PC-3 (cell line): Measurements from ENCODE around the gene GADD45B. TPM values are rescaled to one million over a fixed set of nuclear protein-coding genes. Genes with fewer than 3 reads are reported as not detected.
"Not testable (repeated sequence)": the region's sequence is repeated elsewhere in the genome, so short reads cannot be mapped to it uniquely, and the experiment has no call there.

Experiments used
- ATAC-seq: fragments of 200-7000 bp; cut with Tn5 transposase; 2 replicates; pipeline ENCODE4 v1.9.1; 2020; ENCODE audit warnings: mild to moderate bottlenecking, moderate library complexity
- BruUV-seq: library from RNA; stranded (reverse); fragments of 400-500 nt; replicated peaks from 2 replicates; lab custom pipeline; 2021; lab: Mats Ljungman, UMichigan
- CTCF ChIA-PET: fragments of 300-600 bp; sonication (Branson Sonifier 250); formaldehyde crosslinking; loops from one replicate; lab custom pipeline; 2022; ENCODE audit warnings: antibody characterized with exemption; lab: Charles Lee
- POLR2A ChIA-PET: fragments of 300-600 bp; sonication (Branson Sonifier 250); formaldehyde crosslinking; loops from one replicate; lab custom pipeline; 2022; ENCODE audit warnings: antibody characterized with exemption; ENCODE audit not compliant: unreplicated experiment; lab: Charles Lee
- DNase-seq: peaks from one replicate; pipeline ENCODE4 v3.0.0-alpha.2; 2015
- H2AFZ ChIP-seq: fragments of 300-600 bp; sonication (generic); 2 replicates; pipeline ENCODE4 v1.6.0; 2016; ENCODE audit warnings: antibody characterized with exemption, low read length
- H3F3A ChIP-seq: fragments of 300-600 bp; sonication (generic); one replicate; pipeline ENCODE4 v1.6.0; 2017; ENCODE audit warnings: antibody characterized with exemption, low read length, control low read depth, mild to moderate bottlenecking; ENCODE audit not compliant: unreplicated experiment
- H3K27ac ChIP-seq: fragments of 300-600 bp; sonication (generic); 2 replicates; pipeline ENCODE4 v1.5.1; 2016; ENCODE audit warnings: mild to moderate bottlenecking, low read length
- H3K27me3 ChIP-seq: fragments of 300-600 bp; sonication (generic); 2 replicates; pipeline ENCODE4 v1.6.1; 2016; ENCODE audit warnings: low read length, mixed read lengths
- H3K36me3 ChIP-seq: fragments of 300-600 bp; sonication (generic); 2 replicates; pipeline ENCODE4 v1.6.1; 2016; ENCODE audit warnings: low read depth, mixed run types, low read length, mixed read lengths
- H3K4me1 ChIP-seq: fragments of 300-600 bp; sonication (generic); 2 replicates; pipeline ENCODE4 v1.5.1; 2016; ENCODE audit warnings: low read length; ENCODE audit not compliant: insufficient read depth
- H3K4me2 ChIP-seq: fragments of 300-600 bp; sonication (generic); 2 replicates; pipeline ENCODE4 v1.6.0; 2016; ENCODE audit warnings: low read length
- H3K4me3 ChIP-seq: fragments of 300-600 bp; sonication (generic); 2 replicates; pipeline ENCODE4 v1.5.1; 2016; ENCODE audit warnings: mild to moderate bottlenecking, low read length, mixed read lengths
- H3K79me2 ChIP-seq: fragments of 300-600 bp; sonication (generic); 2 replicates; pipeline ENCODE4 v1.6.1; 2017; ENCODE audit warnings: low read length, mixed read lengths
- H3K9ac ChIP-seq: fragments of 300-600 bp; sonication (generic); 2 replicates; pipeline ENCODE4 v1.6.0; 2016; ENCODE audit warnings: mild to moderate bottlenecking, low read length
- H3K9me2 ChIP-seq: fragments of 300-600 bp; sonication (generic); replicated peaks from 2 replicates; pipeline ENCODE4 v1.6.1; 2016; ENCODE audit warnings: mixed run types, low read length, mixed read lengths
- H3K9me3 ChIP-seq: fragments of 300-600 bp; sonication (generic); 2 replicates; pipeline ENCODE4 v1.6.1; 2016; ENCODE audit warnings: low read length, mixed read lengths
- H4K20me1 ChIP-seq: fragments of 300-600 bp; sonication (generic); 2 replicates; pipeline ENCODE4 v1.6.1; 2016; ENCODE audit warnings: low read length, mixed read lengths
- EZH2 ChIP-seq: fragments of 300-600 bp; sonication (generic); IDR thresholded peaks from one replicate; pipeline ENCODE4 v1.6.1; 2017; ENCODE audit warnings: antibody characterized with exemption, mild to moderate bottlenecking, low read length; ENCODE audit not compliant: unreplicated experiment
- EZH2phosphoT487 ChIP-seq: fragments of 300-600 bp; sonication (generic); IDR thresholded peaks from 2 replicates; pipeline ENCODE4 v1.6.1; 2018; ENCODE audit warnings: mild to moderate bottlenecking, antibody characterized with exemption, low read length, borderline replicate concordance
- intact Hi-C: fragments of 100-400 bp; cut with micrococcal nuclease; formaldehyde crosslinking; loops from 2 replicates; pipeline ENCODE4 v1.9.0; 2023
- total RNA-seq: library from RNA; depleted of rRNA; stranded (reverse); fragments of >200 nt; gene quantifications from 2 replicates; pipeline ENCODE4 v1.2.3, GENCODE V29; 2014
- TF ChIP-seq, protein P1 (sequence below): fragments of 300-600 bp; sonication (generic); conservative IDR thresholded peaks from 2 replicates; pipeline ENCODE4 v1.5.1; 2017; ENCODE audit warnings: antibody characterized with exemption, low read depth, mild to moderate bottlenecking, low read length

GADD45B gene
- total RNA-seq, 1 experiment from 2014 or later = 137 TPM

DNA sequence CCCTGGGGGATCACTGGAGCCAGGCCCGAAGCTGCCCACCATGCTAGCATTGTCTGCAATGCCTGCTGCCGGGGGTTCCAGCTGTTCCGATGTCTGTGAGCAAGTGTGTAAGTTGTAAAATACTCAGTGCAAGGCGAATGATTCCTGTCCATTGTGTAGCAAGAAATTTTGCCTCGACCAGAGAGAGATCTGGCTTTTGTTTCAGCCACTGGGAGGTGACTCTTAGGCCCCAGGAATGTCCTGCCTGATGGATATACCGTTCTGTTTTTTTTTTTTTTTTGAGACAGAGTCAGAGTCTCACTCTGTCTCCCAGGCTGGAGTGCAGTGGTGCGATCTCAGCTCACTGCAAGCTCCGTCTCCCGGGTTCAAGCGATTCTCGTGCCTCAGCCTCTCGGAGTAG is 7.3 kb upstream of the GADD45B start:
- H3K4me3 ChIP-seq = no peak overlapping the region
- no peak overlapping the region for H3K9ac ChIP-seq
- ChIA-PET CTCF (no interaction called here), POLR2A (no interaction called here)
- H3K36me3 ChIP-seq = no peaks in the 10 kb centered on the region
- H3K4me1 ChIP-seq = peaks cover 15% of the 10 kb centered on the region
- no peaks in the 10 kb centered on the region for H3F3A ChIP-seq
- H3K27ac ChIP-seq = peak overlapping the region; percentile 81; the same call in 1 of the 2 replicates
- no peaks in the 10 kb centered on the region for H3K9me3 ChIP-seq
- intact Hi-C loops = no loop called here
- BruUV-seq = no TSS peak
- H2AFZ ChIP-seq = no peak overlapping the region
- no peaks in the 10 kb centered on the region for H4K20me1 ChIP-seq
- H3K27me3 ChIP-seq = no peaks in the 10 kb centered on the region
- H3K79me2 ChIP-seq = no peaks in the 10 kb centered on the region
- ATAC-seq (no peak), DNase-seq (no peak)
- no peak overlapping the region for H3K4me2 ChIP-seq
- TF ChIP-seq, protein P1, sequence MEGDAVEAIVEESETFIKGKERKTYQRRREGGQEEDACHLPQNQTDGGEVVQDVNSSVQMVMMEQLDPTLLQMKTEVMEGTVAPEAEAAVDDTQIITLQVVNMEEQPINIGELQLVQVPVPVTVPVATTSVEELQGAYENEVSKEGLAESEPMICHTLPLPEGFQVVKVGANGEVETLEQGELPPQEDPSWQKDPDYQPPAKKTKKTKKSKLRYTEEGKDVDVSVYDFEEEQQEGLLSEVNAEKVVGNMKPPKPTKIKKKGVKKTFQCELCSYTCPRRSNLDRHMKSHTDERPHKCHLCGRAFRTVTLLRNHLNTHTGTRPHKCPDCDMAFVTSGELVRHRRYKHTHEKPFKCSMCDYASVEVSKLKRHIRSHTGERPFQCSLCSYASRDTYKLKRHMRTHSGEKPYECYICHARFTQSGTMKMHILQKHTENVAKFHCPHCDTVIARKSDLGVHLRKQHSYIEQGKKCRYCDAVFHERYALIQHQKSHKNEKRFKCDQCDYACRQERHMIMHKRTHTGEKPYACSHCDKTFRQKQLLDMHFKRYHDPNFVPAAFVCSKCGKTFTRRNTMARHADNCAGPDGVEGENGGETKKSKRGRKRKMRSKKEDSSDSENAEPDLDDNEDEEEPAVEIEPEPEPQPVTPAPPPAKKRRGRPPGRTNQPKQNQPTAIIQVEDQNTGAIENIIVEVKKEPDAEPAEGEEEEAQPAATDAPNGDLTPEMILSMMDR = no peak
- TF ChIP-seq EZH2phosphoT487 (no peak), EZH2 (no peak)
- H3K9me2 ChIP-seq = no peaks in the 10 kb centered on the region

DNA sequence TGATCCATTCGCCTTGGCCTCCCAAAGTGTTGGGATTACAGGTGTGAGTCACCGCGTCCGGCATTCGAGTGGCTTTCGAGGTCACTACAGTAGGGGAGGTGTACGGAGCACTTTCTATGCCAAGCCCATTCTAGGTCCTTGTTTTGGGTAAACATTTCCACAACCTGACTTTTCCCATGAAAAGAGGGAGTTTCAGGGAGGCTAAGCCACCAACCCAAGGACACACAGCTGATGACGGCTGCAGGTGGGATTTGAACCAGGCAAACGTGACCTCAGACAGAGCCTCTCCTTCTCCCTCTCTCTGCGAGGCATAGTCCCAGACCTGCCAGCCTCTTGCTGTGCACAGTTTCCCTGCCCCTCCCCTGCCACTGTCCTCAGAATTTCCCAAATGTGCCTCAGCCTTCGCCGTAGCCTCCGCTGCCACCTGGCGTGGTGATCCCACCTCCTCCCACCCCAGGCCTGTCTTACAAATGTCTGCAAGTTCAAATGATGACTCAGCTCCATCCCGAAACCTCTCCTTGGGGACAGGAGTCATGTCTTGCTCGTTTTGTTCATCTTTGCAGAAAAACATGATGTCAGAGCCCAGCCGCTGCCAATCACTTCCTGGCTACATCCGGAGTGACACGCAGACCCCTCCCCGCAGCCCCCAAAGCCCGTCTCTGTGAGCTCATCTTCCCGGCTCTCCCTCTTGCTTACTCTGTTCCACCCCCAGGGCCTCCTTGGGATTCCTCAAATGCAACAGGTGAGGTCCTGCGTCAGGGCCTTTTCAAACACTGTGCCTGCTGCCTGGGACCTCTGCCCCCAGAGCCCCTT is 6.6 kb upstream of the GADD45B start:
- Histone ChIP-seq H3K4me1 (peaks cover 15% of the 10 kb centered on the region), H2AFZ (peak overlapping the region; percentile 70), H4K20me1 (no peaks in the 10 kb centered on the region), H3K9me3 (no peaks in the 10 kb centered on the region), H3K9me2 (no peaks in the 10 kb centered on the region), H3K27ac (peak overlapping the region; percentile 81), H3K36me3 (no peaks in the 10 kb centered on the region), H3K79me2 (no peaks in the 10 kb centered on the region), H3K4me3 (no peak overlapping the region), H3F3A (no peaks in the 10 kb centered on the region), H3K27me3 (no peaks in the 10 kb centered on the region), H3K9ac (peak overlapping the region; percentile 25; the same call in 1 of the 2 replicates), H3K4me2 (peak overlapping the region; percentile 25; the same call in 1 of the 2 replicates)
- intact Hi-C loops = no loop called here
- ChIA-PET POLR2A (no interaction called here), CTCF (no interaction called here)
- no TSS peak for BruUV-seq
- TF ChIP-seq EZH2 (no peak), EZH2phosphoT487 (no peak)
- TF ChIP-seq, protein P1 = no peak
- peak; percentile 67 for DNase-seq
- peak; percentile 66 for ATAC-seq

DNA sequence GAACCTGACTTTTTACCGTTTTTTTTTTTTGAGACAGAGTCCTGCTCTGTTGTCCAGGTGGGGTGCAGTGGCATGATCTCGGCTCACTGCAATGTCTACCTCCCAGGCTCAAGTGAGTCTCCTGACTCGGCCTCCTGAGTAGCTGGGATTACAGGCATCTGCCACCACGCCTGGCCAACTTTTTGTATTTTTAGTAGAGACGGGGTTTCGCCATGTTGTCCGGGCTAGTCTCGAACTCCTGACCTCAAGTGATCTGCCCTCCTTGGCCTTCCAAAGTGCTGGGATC is 6.1 kb upstream of the GADD45B start:
- ATAC-seq, H3K79me2 ChIP-seq, intact Hi-C loops, H3K4me3 ChIP-seq, H3K27me3 ChIP-seq, BruUV-seq, CTCF ChIA-PET, H3K36me3 ChIP-seq, H3F3A ChIP-seq, H3K9me3 ChIP-seq, H3K9me2 ChIP-seq, H4K20me1 ChIP-seq, POLR2A ChIA-PET, DNase-seq: not testable (repeated sequence)
- Histone ChIP-seq H3K9ac (0 out of 2 replicates have a peak overlapping the region, but pooled peaks have one; percentile 25), H3K4me2 (peak overlapping the region; percentile 25; the same call in 1 of the 2 replicates), H3K27ac (peak overlapping the region; percentile 81), H3K4me1 (peaks cover 15% of the 10 kb centered on the region), H2AFZ (peak overlapping the region; percentile 70; the same call in 1 of the 2 replicates)
